SIG-M5 treated with dmso at 0.1 percent for 504 hours (cell line): ENCODE results near the gene BEX5.
"Not testable (repeated sequence)": the region's sequence is repeated elsewhere in the genome, so short reads cannot be mapped to it uniquely, and the experiment has no call there.

Experiments
- DNase-seq: peaks from one replicate; lab custom pipeline; 2025; ENCODE audit not compliant: unreplicated experiment; lab: John Stamatoyannopoulos, UW

BEX5 gene

DNA sequence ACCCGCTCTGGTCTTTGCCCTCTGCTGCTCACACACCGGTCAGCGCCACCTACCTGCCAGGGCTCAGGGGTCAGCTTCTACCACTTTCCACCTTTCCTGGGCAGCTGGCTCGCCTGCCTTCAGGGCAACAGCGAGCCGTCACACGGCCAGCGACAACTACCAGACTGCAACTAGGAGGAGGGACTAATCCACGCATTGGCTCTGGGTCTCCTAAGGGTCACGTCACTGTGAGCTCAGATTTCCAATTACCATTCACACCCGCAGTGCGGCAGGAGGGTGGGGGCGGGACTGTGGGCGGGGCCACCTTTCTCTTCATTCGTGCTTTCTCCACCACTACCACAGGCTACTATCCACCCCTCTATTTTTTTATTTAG is at the start of gene BEX5:
Gene BEX5, minus strand, starts transcription at position 172 of the 374 bp plus-strand sequence. CDS start 1,712 bp downstream, outside the sequence.
- DNase-seq, result peak; percentile 20

DNA sequence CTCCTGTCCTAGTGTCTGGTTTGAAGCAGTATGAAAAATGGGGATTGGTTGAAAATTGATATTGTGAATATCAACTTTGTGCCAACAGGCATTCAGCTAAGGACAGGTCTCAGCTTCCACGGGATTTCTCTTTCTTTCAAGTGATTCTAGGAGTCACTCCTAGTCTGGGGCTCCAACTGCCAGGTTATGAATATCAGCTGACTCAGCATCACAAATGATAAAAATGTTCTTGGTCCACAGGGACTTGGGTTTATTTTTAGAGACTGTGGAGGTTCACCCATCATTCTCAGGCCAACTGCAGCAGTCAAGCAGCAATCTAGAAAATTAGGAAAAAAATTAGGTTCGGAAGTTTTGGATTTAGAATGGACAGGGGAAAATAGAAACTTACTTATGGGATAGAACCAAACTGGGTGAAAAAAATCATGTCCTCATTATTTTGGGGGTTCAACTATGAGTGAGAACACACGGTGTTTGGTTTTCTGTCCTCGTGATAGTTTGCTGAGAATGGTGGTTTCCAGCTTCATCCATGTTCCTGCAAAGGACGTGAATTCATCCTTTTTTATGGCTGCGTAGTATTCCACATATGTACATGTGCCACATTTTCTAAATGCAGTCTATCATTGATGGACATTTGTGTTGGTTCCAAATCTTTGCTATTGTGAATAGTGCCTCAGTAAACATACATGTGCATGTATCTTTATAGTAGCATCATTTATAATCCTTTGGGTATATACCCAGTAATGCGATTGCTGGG is 30.4 kb upstream of the BEX5 start:
- no peak for DNase-seq

DNA sequence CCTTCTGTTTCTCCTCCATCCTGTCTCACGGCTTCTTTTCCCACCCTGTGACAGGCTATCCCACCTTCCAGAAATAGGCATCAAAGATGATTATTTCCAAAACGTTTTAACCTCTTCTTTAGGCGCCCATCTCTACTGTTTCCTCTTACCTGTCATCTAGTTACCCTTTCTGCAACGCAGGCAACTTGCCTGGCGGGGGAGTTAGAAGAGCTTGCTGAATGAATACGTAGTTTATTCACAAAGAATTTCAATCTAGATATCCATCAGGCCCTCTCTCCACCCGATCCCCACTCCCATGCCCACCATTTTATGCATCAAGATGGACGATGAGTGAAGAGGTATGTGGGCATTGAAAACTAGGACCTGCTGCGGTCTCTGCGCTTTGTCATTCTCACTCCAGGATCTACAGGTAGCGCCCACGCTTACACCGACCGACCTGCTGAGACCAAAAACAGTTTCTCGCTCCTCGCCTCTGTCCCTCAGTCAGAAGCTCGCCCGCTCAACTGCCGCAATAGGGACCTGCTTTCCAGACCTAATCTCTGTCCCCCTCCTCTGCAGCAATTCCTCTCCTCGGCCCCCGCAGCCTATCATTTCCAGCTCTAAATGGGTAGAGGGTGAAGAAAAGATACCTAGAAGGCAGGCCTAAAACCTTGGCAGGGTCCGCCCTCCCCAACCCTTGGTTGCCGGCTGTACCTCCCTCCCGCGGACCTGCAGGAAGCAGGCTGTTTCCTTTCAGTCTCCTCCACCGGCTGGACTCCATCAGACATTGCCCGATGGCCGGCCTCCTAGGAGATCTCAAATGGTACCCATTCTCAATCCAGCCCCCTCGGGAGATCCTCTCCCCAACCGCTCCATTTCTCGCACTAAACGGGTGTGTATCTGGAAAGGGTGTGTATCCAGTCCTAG is 624 bp downstream of the BEX5 start:
- DNase-seq, result no peak

GRCh38 chrX:102154218-102154860 is 1.4 kb downstream of the BEX5 start:
- DNase-seq, result no peak

GRCh38 chrX:102142274-102142673 is 13.5 kb downstream of the BEX5 start, which contains the start of gene TCEAL6:
TSS of gene TCEAL6 (minus strand) at chrX:102142481.
- DNase-seq, result not testable (repeated sequence)

DNA sequence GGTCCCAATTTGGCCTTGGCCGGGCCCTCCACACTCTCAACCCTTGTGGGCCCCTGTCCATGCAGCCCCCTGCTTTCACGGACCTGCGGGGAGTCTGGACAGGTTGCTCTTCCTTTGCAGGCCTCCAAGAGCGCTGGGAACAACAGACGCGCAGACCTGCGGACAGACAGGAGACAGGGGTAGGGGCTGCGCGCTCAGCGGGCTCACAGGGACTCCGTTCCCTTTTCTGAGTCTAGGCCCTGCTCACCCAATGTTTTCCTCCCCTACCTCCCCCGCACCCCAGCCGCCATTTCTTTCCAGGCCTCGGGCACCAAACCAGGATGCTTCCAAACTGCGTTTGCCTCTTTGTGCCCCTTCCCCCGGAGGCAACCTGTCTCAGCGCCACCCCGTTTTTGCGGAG is 14.1 kb downstream of the BEX5 start:
- DNase-seq, result not testable (repeated sequence)

DNA sequence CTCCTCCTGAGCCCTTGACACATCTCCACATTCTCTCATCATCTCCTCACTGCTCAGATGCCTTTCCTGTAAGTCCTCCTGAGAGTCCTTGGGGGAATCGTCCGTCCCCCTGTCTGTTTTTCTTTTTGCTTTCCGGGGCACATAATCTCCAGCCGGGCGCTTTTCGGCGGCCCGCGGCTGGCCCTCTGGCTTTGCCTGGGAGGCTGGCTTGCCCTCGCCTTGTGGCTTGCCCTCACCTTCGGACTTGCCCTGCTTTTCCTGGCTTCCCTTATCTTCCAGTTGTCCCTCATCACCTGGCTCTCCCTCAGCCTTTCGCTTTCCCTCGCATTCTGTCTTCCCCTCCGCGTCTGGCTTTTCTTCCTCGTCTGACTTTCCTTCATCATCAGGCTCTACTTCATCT is 14.9 kb downstream of the BEX5 start:
- not testable (repeated sequence) for DNase-seq

- no peak for DNase-seq
Observed at GRCh38 chrX:102138064-102138463, 17.7 kb downstream of the BEX5 start.

GRCh38 chrX:102129473-102129872 is 26.3 kb downstream of the BEX5 start:
- no peak for DNase-seq

- DNase-seq, result no peak
Observed at GRCh38 chrX:102126863-102127262, 28.9 kb downstream of the BEX5 start.

GRCh38 chrX:102126080-102126818 is 29.5 kb downstream of the BEX5 start:
- DNase-seq, result not testable (repeated sequence)

DNA sequence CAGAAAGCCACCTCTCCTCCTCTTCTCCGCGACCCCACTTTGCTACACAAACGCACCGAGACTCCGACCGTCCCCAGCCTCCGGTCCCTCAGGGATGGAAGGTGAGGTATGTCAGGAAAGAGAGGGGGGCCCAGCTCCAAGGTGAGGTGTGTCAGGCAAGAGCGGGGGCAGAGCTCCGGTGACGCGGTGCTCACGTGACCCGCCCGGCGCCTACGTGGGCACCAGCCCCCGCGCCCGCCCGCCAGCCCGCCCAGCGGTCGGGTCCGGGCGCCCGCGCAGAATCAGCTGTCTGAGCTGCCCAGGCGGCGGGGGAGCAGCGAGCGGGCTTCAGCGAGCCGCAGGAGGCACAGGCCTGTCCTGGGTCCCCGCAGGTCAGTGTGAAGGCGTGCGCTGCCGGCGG is 30.3 kb downstream of the BEX5 start, which contains the start of gene TCEAL2:
Gene TCEAL2, plus strand, starts transcription at position 244 of the 400 bp plus-strand sequence. CDS start 1,152 bp downstream, outside the sequence.
- DNase-seq, result not testable (repeated sequence)

DNA sequence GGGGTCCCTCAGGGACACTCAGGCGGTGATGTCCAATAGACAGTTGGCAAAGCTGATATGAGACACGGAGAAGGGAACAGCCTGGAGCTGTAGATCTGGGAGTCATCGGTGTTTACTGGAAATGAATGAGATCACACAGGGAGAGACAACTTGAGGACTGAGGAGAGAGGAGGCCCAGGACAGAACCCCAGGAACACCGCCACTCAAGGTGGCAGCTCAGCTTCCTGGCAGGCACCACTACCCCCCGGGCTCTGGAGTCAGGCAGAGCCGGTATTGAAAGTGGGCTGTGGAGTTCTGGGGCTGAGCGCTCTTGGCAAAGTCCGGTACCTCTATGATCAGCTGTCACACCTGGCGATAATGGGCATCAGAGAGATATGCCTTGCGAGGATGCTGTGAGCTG is 30.8 kb downstream of the BEX5 start:
- DNase-seq, result not testable (repeated sequence)

DNA sequence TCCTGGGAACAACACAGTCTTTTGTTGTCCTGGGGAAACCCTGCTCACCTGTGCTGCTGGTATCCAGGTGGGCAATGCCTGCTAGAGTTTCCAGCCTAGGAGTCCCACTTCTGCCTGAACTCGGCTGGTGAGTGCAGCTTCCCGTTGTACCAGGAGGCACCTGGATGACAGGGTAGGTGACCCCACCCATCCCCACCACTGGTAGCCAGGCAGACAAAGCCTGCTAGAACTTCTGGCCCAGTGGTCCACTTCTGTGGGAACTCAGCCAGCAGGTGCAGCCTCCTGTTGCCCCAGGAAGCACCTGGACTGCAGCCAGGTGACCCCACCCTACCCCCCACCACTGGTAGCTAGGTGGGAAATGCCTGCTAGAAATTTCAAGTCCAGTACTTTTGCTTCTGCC is 40.0 kb downstream of the BEX5 start:
- DNase-seq, result no peak

- DNase-seq, result no peak
Observed at GRCh38 chrX:102113367-102113766, 42.4 kb downstream of the BEX5 start.
